ENCODE data around the gene EIF4G3.
"Not testable (repeated sequence)": the region's sequence is repeated elsewhere in the genome, so short reads cannot be mapped to it uniquely, and the experiment has no call there.

GRCh38 chr1:21094282-21094681 lies 82.4 kb downstream of the EIF4G3 start:
- TF ChIP-seq CTCF (conservative IDR thresholded peaks at IDR 0.05 in 1 of 2, IDR thresholded peaks at IDR 0.05 in 1 of 2; ENCODE audit: extremely low read depth in 1 of 2, insufficient read depth in 1 of 2, low read depth in 1 of 2, low read length in 2 of 2); EZH2 (IDR thresholded peaks at IDR 0.05; ENCODE audit: borderline replicate concordance, low read length): not testable (repeated sequence)
